Uterus (tissue), 4 donors: Measurements from ENCODE around the gene ABLIM2. TPM values are rescaled to one million over a fixed set of nuclear protein-coding genes. Genes with fewer than 3 reads are reported as not detected.

Experiments
- DNase-seq, 2 donors: peaks; one replicate each; pipeline ENCODE4 v3.0.0-alpha.2; 2019 to 2020
- H3K27ac ChIP-seq, 2 donors: fragments of 200-600 bp; sonication (generic); 1 replicate in 1 of 2; 2 replicates in 1 of 2; pipeline ENCODE4 v1.5.1; 2016 to 2018
- H3K27me3 ChIP-seq, 2 donors: fragments of 200-600 bp; sonication (generic); one replicate each; pipeline ENCODE4 v1.5.1; 2018 to 2019; ENCODE audit warnings: control low read depth in 1 of 2
- H3K36me3 ChIP-seq, 2 donors: fragments of 200-600 bp; sonication (generic); one replicate each; pipeline ENCODE4 v1.5.1; 2019; ENCODE audit warnings: control low read depth in 1 of 2
- H3K4me1 ChIP-seq, 2 donors: fragments of 200-600 bp; sonication (generic); one replicate each; pipeline ENCODE4 v1.5.1; 2018 to 2019; ENCODE audit warnings: control low read depth in 1 of 2
- H3K4me3 ChIP-seq, 2 donors: fragments of 200-600 bp; sonication (generic); 1 replicate in 1 of 2; 2 replicates in 1 of 2; pipeline ENCODE4 v1.5.1; 2018 to 2019; ENCODE audit warnings: mild to moderate bottlenecking in 1 of 2
- H3K9me3 ChIP-seq, 2 donors: fragments of 200-600 bp; sonication (generic); one replicate each; pipeline ENCODE4 v1.5.1; 2019; ENCODE audit warnings: control low read depth in 1 of 2
- CTCF ChIP-seq, 4 experiments: fragments of 200-600 bp in 2 of 4; fragments of 450-650 bp in 2 of 4; sonication (generic) in 2 of 4; IDR thresholded peaks; one replicate each; pipeline ENCODE4 v1.5.1; 2016 to 2019; ENCODE audit warnings: antibody characterized with exemption in 4 of 4, mild to moderate bottlenecking in 2 of 4, moderate library complexity in 1 of 4
- POLR2A ChIP-seq, 2 donors: fragments of 450-650 bp; IDR thresholded peaks; one replicate each; pipeline ENCODE4 v1.6.1; 2016; ENCODE audit warnings: antibody characterized with exemption in 2 of 2, mild to moderate bottlenecking in 1 of 2, moderate library complexity in 1 of 2
- intact Hi-C: fragments of 100-400 bp; cut with DNase I; formaldehyde crosslinking; loops from one replicate; pipeline ENCODE4 v1.15.1; 2023; ENCODE audit warnings: low total_unique reads
- total RNA-seq, 4 donors: library from RNA; depleted of rRNA in 3 of 4; stranded (reverse); fragments of >200 nt in 3 of 4; gene quantifications; one replicate each; pipeline versions ENCODE4 v1.1.0 to v1.2.4, GENCODE V29; 2014 to 2023
- donor health status: DM: yes; HTN: yes; CAD: no.

Gene ABLIM2
- total RNA-seq, 4 donors from 2014 or later, result 0.77 to 6.0 (median 1.5) TPM

GRCh38 chr4:8200302-8200975 is 41.8 kb upstream of the ABLIM2 start:
- intact Hi-C loops, result no loop called here
- DNase-seq, result no peak
- H3K4me1 ChIP-seq, result peaks cover 0 to 8% of the 10 kb centered on the region in 2 donors
- H3K27ac ChIP-seq, result peak overlapping the region; percentile 45 to 48
- H3K36me3 ChIP-seq, result no peaks in the 10 kb centered on the region
- TF ChIP-seq CTCF (IDR thresholded peaks at IDR 0.05), result no peak
- TF ChIP-seq POLR2A (IDR thresholded peaks at IDR 0.05), result peak; percentile 18 to 22
- no peaks in the 10 kb centered on the region for H3K9me3 ChIP-seq
- no peaks in the 10 kb centered on the region for H3K27me3 ChIP-seq
- peak overlapping the region in 1 of 2 donors; percentile 11 for H3K4me3 ChIP-seq

- H3K4me1 ChIP-seq, result peaks cover 0 to 8% of the 10 kb centered on the region in 2 donors
- no peak for DNase-seq
- TF ChIP-seq POLR2A (IDR thresholded peaks at IDR 0.05), result no peak
- no peak for TF ChIP-seq CTCF (IDR thresholded peaks at IDR 0.05)
- peak overlapping the region; percentile 11 to 24 for H3K4me3 ChIP-seq
- H3K36me3 ChIP-seq, result no peaks in the 10 kb centered on the region
- H3K27ac ChIP-seq, result peak overlapping the region; percentile 45 to 48
- intact Hi-C loops, result no loop called here
- H3K27me3 ChIP-seq, result no peaks in the 10 kb centered on the region
- H3K9me3 ChIP-seq, result no peaks in the 10 kb centered on the region
Measured at GRCh38 chr4:8199594-8200301, 41.1 kb upstream of the ABLIM2 start.

GRCh38 chr4:8198906-8199593 is 40.4 kb upstream of the ABLIM2 start, which contains the start of gene SH3TC1:
Gene SH3TC1 (plus strand): TSS chr4:8199290. CDS start chr4:8205195, 5,905 bp downstream.
- no peaks in the 10 kb centered on the region for H3K36me3 ChIP-seq
- H3K9me3 ChIP-seq, result no peaks in the 10 kb centered on the region
- intact Hi-C loops, result no loop called here
- TF ChIP-seq POLR2A (IDR thresholded peaks at IDR 0.05) (peak in 1 of 2 donors; percentile 42), CTCF (IDR thresholded peaks at IDR 0.05) (no peak)
- H3K4me3 ChIP-seq, result peak within 1 kb of the TSS; percentile 11 to 24
- H3K27ac ChIP-seq, result peak within 1 kb of the TSS; percentile 45 to 48
- peaks cover 0 to 8% of the 10 kb centered on the region in 2 donors for H3K4me1 ChIP-seq
- peak; percentile 66 to 68 for DNase-seq
- H3K27me3 ChIP-seq, result no peaks in the 10 kb centered on the region

- Histone ChIP-seq H3K27ac (peak overlapping the region in 1 of 2 donors; percentile 48), H3K4me1 (peaks cover 0 to 8% of the 10 kb centered on the region in 2 donors)
Measured at GRCh38 chr4:8198206-8198905, 39.7 kb upstream of the ABLIM2 start.

More at GRCh38 chr4:8198206-8198905, 39.7 kb upstream of the ABLIM2 start:
- TF ChIP-seq POLR2A (IDR thresholded peaks at IDR 0.05) (no peak), CTCF (IDR thresholded peaks at IDR 0.05) (no peak)
- intact Hi-C loops, result no loop called here
- no peak for DNase-seq
- H3K9me3 ChIP-seq, result no peaks in the 10 kb centered on the region
- H3K4me3 ChIP-seq, result no peak overlapping the region
- H3K27me3 ChIP-seq, result no peaks in the 10 kb centered on the region
- no peaks in the 10 kb centered on the region for H3K36me3 ChIP-seq
